Measurements from ENCODE around the gene CLDN16. TPM values are rescaled to one million over a fixed set of nuclear protein-coding genes. Genes with fewer than 3 reads are reported as not detected.

Gene CLDN16
- total and polyA plus RNA-seq, 4 experiments from 2014 or later = not detected

GRCh38 chr3:190380184-190380583 is 7.8 kb upstream of the CLDN16 start:
- no peaks in the 10 kb centered on the region for H3K4me1 ChIP-seq (ENCODE audit: insufficient read depth, low read length)
- CTCF ChIA-PET (ENCODE audit: partially characterized antibody) = no interaction called here
- Mint-ChIP-seq H3K4me1 (no peaks in the 10 kb centered on the region), H3K36me3 (no peaks in the 10 kb centered on the region), H3K4me3 (no peak overlapping the region), H3K9me3 (peaks cover 0 to 2% (median 0%) of the 10 kb centered on the region in 8 donors), H3K27me3 (peaks cover 2% of the 10 kb centered on the region in 2 donors), H3K27ac (no peak overlapping the region)
- POLR2A ChIA-PET (ENCODE audit: partially characterized antibody) = no interaction called here
- no peak overlapping the region for H3K4me3 ChIP-seq (ENCODE audit: low read length in 2 of 2)
- H3K9me3 ChIP-seq (ENCODE audit: control insufficient read depth in 1 of 2, low read length in 2 of 2) = no peaks in the 10 kb centered on the region
- intact Hi-C loops (cut with micrococcal nuclease) = no loop called here
- H3K27ac ChIP-seq (ENCODE audit: low read depth, low read length) = no peak overlapping the region
- H3K27me3 ChIP-seq (ENCODE audit: insufficient read depth, low read length) = no peaks in the 10 kb centered on the region
- DNase-seq = no peak
- H3K36me3 ChIP-seq (ENCODE audit: insufficient read depth, low read length) = no peaks in the 10 kb centered on the region

GRCh38 chr3:190381441-190381840 is 6.5 kb upstream of the CLDN16 start:
- CTCF ChIA-PET (ENCODE audit: partially characterized antibody) = no interaction called here
- Mint-ChIP-seq H3K4me3 (no peak overlapping the region), H3K36me3 (no peaks in the 10 kb centered on the region), H3K9me3 (peaks cover 0 to 2% (median 0%) of the 10 kb centered on the region in 8 donors), H3K27ac (no peak overlapping the region), H3K27me3 (peaks cover 0 to 3% of the 10 kb centered on the region in 2 donors), H3K4me1 (no peaks in the 10 kb centered on the region)
- intact Hi-C loops (cut with micrococcal nuclease) = no loop called here
- H3K27ac ChIP-seq (ENCODE audit: low read depth, low read length) = no peak overlapping the region
- POLR2A ChIA-PET (ENCODE audit: partially characterized antibody) = no interaction called here
- DNase-seq = no peak
- H3K4me1 ChIP-seq (ENCODE audit: insufficient read depth, low read length) = no peaks in the 10 kb centered on the region
- no peaks in the 10 kb centered on the region for H3K27me3 ChIP-seq (ENCODE audit: insufficient read depth, low read length)
- no peaks in the 10 kb centered on the region for H3K36me3 ChIP-seq (ENCODE audit: insufficient read depth, low read length)
- no peak overlapping the region for H3K4me3 ChIP-seq (ENCODE audit: low read length in 2 of 2)
- no peaks in the 10 kb centered on the region for H3K9me3 ChIP-seq (ENCODE audit: control insufficient read depth in 1 of 2, low read length in 2 of 2)

- Histone ChIP-seq H3K36me3 (ENCODE audit: insufficient read depth, low read length) (no peaks in the 10 kb centered on the region), H3K4me1 (ENCODE audit: insufficient read depth, low read length) (no peaks in the 10 kb centered on the region), H3K4me3 (ENCODE audit: low read length in 2 of 2) (no peak overlapping the region), H3K27me3 (ENCODE audit: insufficient read depth, low read length) (no peaks in the 10 kb centered on the region), H3K9me3 (ENCODE audit: control insufficient read depth in 1 of 2, low read length in 2 of 2) (no peaks in the 10 kb centered on the region), H3K27ac (ENCODE audit: low read depth, low read length) (no peak overlapping the region)
- peaks cover 0 to 2% (median 0%) of the 10 kb centered on the region in 8 donors for H3K9me3 Mint-ChIP-seq
- H3K27ac Mint-ChIP-seq = no peak overlapping the region
- no peak overlapping the region for H3K4me3 Mint-ChIP-seq
- peaks cover 0 to 1% of the 10 kb centered on the region in 2 donors for H3K27me3 Mint-ChIP-seq
- CTCF ChIA-PET (ENCODE audit: partially characterized antibody) = no interaction called here
- H3K36me3 Mint-ChIP-seq = no peaks in the 10 kb centered on the region
- no peaks in the 10 kb centered on the region for H3K4me1 Mint-ChIP-seq
- DNase-seq = no peak
- intact Hi-C loops (cut with micrococcal nuclease) = no loop called here
- POLR2A ChIA-PET (ENCODE audit: partially characterized antibody) = no interaction called here
Measured at GRCh38 chr3:190382082-190382481, 5.9 kb upstream of the CLDN16 start.

- no peak for DNase-seq
- no peak overlapping the region for H3K27ac ChIP-seq (ENCODE audit: low read depth, low read length)
- H3K27me3 ChIP-seq (ENCODE audit: insufficient read depth, low read length) = no peaks in the 10 kb centered on the region
- H3K4me1 ChIP-seq (ENCODE audit: insufficient read depth, low read length) = no peaks in the 10 kb centered on the region
- H3K36me3 ChIP-seq (ENCODE audit: insufficient read depth, low read length) = no peaks in the 10 kb centered on the region
- no peaks in the 10 kb centered on the region for H3K36me3 Mint-ChIP-seq
- intact Hi-C loops (cut with micrococcal nuclease) = no loop called here
- no peaks in the 10 kb centered on the region for H3K4me1 Mint-ChIP-seq
- H3K4me3 ChIP-seq (ENCODE audit: low read length in 2 of 2) = no peak overlapping the region
- H3K4me3 Mint-ChIP-seq = no peak overlapping the region
- CTCF ChIA-PET (ENCODE audit: partially characterized antibody) = no interaction called here
- peaks cover 0 to 3% of the 10 kb centered on the region in 2 donors for H3K27me3 Mint-ChIP-seq
- H3K27ac Mint-ChIP-seq = no peak overlapping the region
- H3K9me3 Mint-ChIP-seq = peaks cover 0 to 2% (median 0%) of the 10 kb centered on the region in 8 donors
- H3K9me3 ChIP-seq (ENCODE audit: control insufficient read depth in 1 of 2, low read length in 2 of 2) = no peaks in the 10 kb centered on the region
- POLR2A ChIA-PET (ENCODE audit: partially characterized antibody) = no interaction called here
Measured at GRCh38 chr3:190384309-190384756, 3.6 kb upstream of the CLDN16 start.

- no peak overlapping the region for H3K4me3 ChIP-seq (ENCODE audit: low read length in 2 of 2)
- H3K36me3 ChIP-seq (ENCODE audit: insufficient read depth, low read length) = no peaks in the 10 kb centered on the region
- no peaks in the 10 kb centered on the region for H3K4me1 ChIP-seq (ENCODE audit: insufficient read depth, low read length)
- H3K36me3 Mint-ChIP-seq = no peaks in the 10 kb centered on the region
- ChIA-PET CTCF (ENCODE audit: partially characterized antibody) (no interaction called here), POLR2A (ENCODE audit: partially characterized antibody) (interaction anchor here (0.7 kb wide), 1 partner anchor 116 kb away, joined by 3 read pairs; no protein-coding TSS in a partner anchor)
- no peak overlapping the region for H3K4me3 Mint-ChIP-seq
- H3K4me1 Mint-ChIP-seq = no peaks in the 10 kb centered on the region
- intact Hi-C loops (cut with micrococcal nuclease) = no loop called here
- H3K27ac ChIP-seq (ENCODE audit: low read depth, low read length) = no peak overlapping the region
- H3K9me3 ChIP-seq (ENCODE audit: control insufficient read depth in 1 of 2, low read length in 2 of 2) = no peaks in the 10 kb centered on the region
- no peak overlapping the region for H3K27ac Mint-ChIP-seq
- peaks cover 0 to 3% of the 10 kb centered on the region in 2 donors for H3K27me3 Mint-ChIP-seq
- DNase-seq = no peak
- no peaks in the 10 kb centered on the region for H3K27me3 ChIP-seq (ENCODE audit: insufficient read depth, low read length)
- no peaks in the 10 kb centered on the region for H3K9me3 Mint-ChIP-seq
Measured at GRCh38 chr3:190385731-190386688, 2.0 kb upstream of the CLDN16 start.

GRCh38 chr3:190388703-190389102 is 740 bp downstream of the CLDN16 start:
- H3K27ac Mint-ChIP-seq = no peak overlapping the region
- ChIA-PET CTCF (ENCODE audit: partially characterized antibody) (no interaction called here), POLR2A (ENCODE audit: partially characterized antibody) (no interaction called here)
- no peaks in the 10 kb centered on the region for H3K9me3 Mint-ChIP-seq
- no peaks in the 10 kb centered on the region for H3K4me1 Mint-ChIP-seq
- Histone ChIP-seq H3K27me3 (ENCODE audit: insufficient read depth, low read length) (no peaks in the 10 kb centered on the region), H3K36me3 (ENCODE audit: insufficient read depth, low read length) (no peaks in the 10 kb centered on the region), H3K9me3 (ENCODE audit: control insufficient read depth in 1 of 2, low read length in 2 of 2) (no peaks in the 10 kb centered on the region), H3K4me1 (ENCODE audit: insufficient read depth, low read length) (no peaks in the 10 kb centered on the region), H3K4me3 (ENCODE audit: low read length in 2 of 2) (no peak overlapping the region), H3K27ac (ENCODE audit: low read depth, low read length) (no peak overlapping the region)
- no peaks in the 10 kb centered on the region for H3K36me3 Mint-ChIP-seq
- intact Hi-C loops (cut with micrococcal nuclease) = no loop called here
- H3K27me3 Mint-ChIP-seq = peaks cover 3% of the 10 kb centered on the region in 2 donors
- no peak for DNase-seq
- H3K4me3 Mint-ChIP-seq = no peak overlapping the region

- no peak overlapping the region for H3K27ac ChIP-seq (ENCODE audit: low read depth, low read length)
- Mint-ChIP-seq H3K27ac (no peak overlapping the region), H3K4me3 (no peak overlapping the region), H3K9me3 (no peaks in the 10 kb centered on the region), H3K4me1 (no peaks in the 10 kb centered on the region), H3K27me3 (peaks cover 2 to 3% of the 10 kb centered on the region in 2 donors), H3K36me3 (no peaks in the 10 kb centered on the region)
- no peak for DNase-seq
- no peaks in the 10 kb centered on the region for H3K4me1 ChIP-seq (ENCODE audit: insufficient read depth, low read length)
- no peak overlapping the region for H3K4me3 ChIP-seq (ENCODE audit: low read length in 2 of 2)
- no peaks in the 10 kb centered on the region for H3K36me3 ChIP-seq (ENCODE audit: insufficient read depth, low read length)
- no peaks in the 10 kb centered on the region for H3K9me3 ChIP-seq (ENCODE audit: control insufficient read depth in 1 of 2, low read length in 2 of 2)
- H3K27me3 ChIP-seq (ENCODE audit: insufficient read depth, low read length) = no peaks in the 10 kb centered on the region
- ChIA-PET CTCF (ENCODE audit: partially characterized antibody) (no interaction called here), POLR2A (ENCODE audit: partially characterized antibody) (no interaction called here)
- intact Hi-C loops (cut with micrococcal nuclease) = no loop called here
Measured at GRCh38 chr3:190396001-190396400, 8.0 kb downstream of the CLDN16 start.

Data from CD4-positive, alpha-beta memory T cell (primary cell).